K562 (cell line): ENCODE measurements around the gene NAA50. TPM values are rescaled to one million over a fixed set of nuclear protein-coding genes. Genes with fewer than 3 reads are reported as not detected.

ENCODE experiments used
- C11orf30 ChIP-seq: fragments of 450-650 bp; IDR thresholded peaks from 2 replicates; pipeline ENCODE4 v1.6.1; 2016; ENCODE audit warnings: low read depth, mild to moderate bottlenecking
- CBX3 ChIP-seq, 2 experiments: IDR thresholded peaks; 1 replicate in 1 of 2; 2 replicates in 1 of 2; pipeline ENCODE4 v1.6.1; 2012; ENCODE audit warnings: inconsistent platforms in 2 of 2, low read length in 2 of 2, borderline replicate concordance in 1 of 2, control low read depth in 1 of 2
- EHMT2 ChIP-seq: fragments of 450-650 bp; IDR thresholded peaks from 2 replicates; pipeline ENCODE4 v1.6.1; 2018; ENCODE audit warnings: antibody characterized with exemption
- ELF4 ChIP-seq: fragments of 450-650 bp; formaldehyde crosslinking; IDR thresholded peaks from 2 replicates; pipeline ENCODE4 v1.4.0; 2022; ENCODE audit warnings: missing genetic modification characterization
- GATAD2B ChIP-seq: fragments of 450-650 bp; IDR thresholded peaks from 2 replicates; pipeline ENCODE4 v1.6.1; 2017; ENCODE audit warnings: mild to moderate bottlenecking, borderline replicate concordance
- JUND ChIP-seq, 2 experiments: IDR thresholded peaks; 2 replicates in 1 of 2; 3 replicates in 1 of 2; pipeline ENCODE4 v1.6.1; 2011; ENCODE audit warnings: borderline replicate concordance in 2 of 2, low read depth in 2 of 2, low read length in 2 of 2, improper control_type of control experiment in 1 of 2, missing biosample characterization in 1 of 2, missing genetic modification characterization in 1 of 2, missing genetic modification reagents in 1 of 2
- MYC ChIP-seq, 2 experiments: fragments of 250-450 bp in 1 of 2; sonication (Bioruptor Pico) in 1 of 2; IDR thresholded peaks; 2 replicates each; pipeline versions ENCODE4 v1.5.1 to v1.6.1; 2012 to 2021; ENCODE audit warnings: low read depth in 2 of 2, borderline replicate concordance in 1 of 2, improper control_type of control experiment in 1 of 2, low read length in 1 of 2, mild to moderate bottlenecking in 1 of 2, moderate library complexity in 1 of 2
- MYNN ChIP-seq, 2 experiments: sonication (generic); formaldehyde crosslinking in 1 of 2; IDR thresholded peaks; 2 replicates each; pipeline versions ENCODE4 v1.5.0 to v1.6.1; 2016 to 2020; ENCODE audit warnings: antibody characterized with exemption in 1 of 2, missing genetic modification reagents in 1 of 2
- NR3C1 ChIP-seq: sonication (generic); formaldehyde crosslinking; IDR thresholded peaks from 2 replicates; pipeline ENCODE4 v1.8.1; 2022; ENCODE audit warnings: missing genetic modification reagents
- OTX1 ChIP-seq: fragments of 450-650 bp; formaldehyde crosslinking; IDR thresholded peaks from 2 replicates; pipeline ENCODE4 v1.4.0; 2022; ENCODE audit warnings: mild to moderate bottlenecking
- POLR2A ChIP-seq: fragments of 450-650 bp; conservative IDR thresholded peaks from 2 replicates; pipeline ENCODE4 v1.6.1; 2016
- POLR2H ChIP-seq: IDR thresholded peaks from 2 replicates; pipeline ENCODE4 v1.6.1; 2016; ENCODE audit warnings: missing genetic modification characterization, low read depth, mild to moderate bottlenecking, control low read depth, missing compliant biosample characterization, moderate library complexity
- PRDM10 ChIP-seq: fragments of 450-650 bp; IDR thresholded peaks from 2 replicates; pipeline ENCODE4 v1.6.1; 2018; ENCODE audit not compliant: partially characterized antibody
- SIN3A ChIP-seq, 2 experiments: fragments of 150-350 bp in 1 of 2; IDR thresholded peaks; 2 replicates each; pipeline ENCODE4 v1.6.1; 2011 to 2016; ENCODE audit warnings: borderline replicate concordance in 2 of 2, low read depth in 2 of 2, low read length in 2 of 2, mild to moderate bottlenecking in 2 of 2, moderate library complexity in 2 of 2; ENCODE audit not compliant: control insufficient read depth in 1 of 2
- SMARCE1 ChIP-seq: fragments of 450-650 bp; IDR thresholded peaks from 2 replicates; pipeline ENCODE4 v1.7.1; 2016; ENCODE audit warnings: mild to moderate bottlenecking
- SPI1 ChIP-seq: IDR thresholded peaks from 2 replicates; pipeline ENCODE4 v1.6.1; 2011; ENCODE audit warnings: low read depth, low read length, control low read depth, borderline replicate concordance
- TEAD1 ChIP-seq, 2 experiments: fragments of 450-650 bp in 1 of 2; sonication (generic) in 1 of 2; formaldehyde crosslinking; IDR thresholded peaks; 2 replicates each; pipeline versions ENCODE4 v1.4.0 to v1.8.0; 2020 to 2022; ENCODE audit warnings: mild to moderate bottlenecking in 2 of 2, missing genetic modification reagents in 1 of 2
- YY1 ChIP-seq, 3 experiments: IDR thresholded peaks; 2 replicates each; pipeline ENCODE4 v1.6.1; 2011; ENCODE audit warnings: low read length in 2 of 3, mild to moderate bottlenecking in 2 of 3, moderate library complexity in 2 of 3, borderline replicate concordance in 1 of 3, control low read depth in 1 of 3, low read depth in 1 of 3; ENCODE audit not compliant: insufficient read depth in 3 of 3, insufficient replicate concordance in 2 of 3, control insufficient read depth in 1 of 3, insufficient read length in 1 of 3; ENCODE audit errors: extremely low read depth in 1 of 3
- ZBTB7A ChIP-seq: IDR thresholded peaks from 2 replicates; pipeline ENCODE4 v1.6.1; 2011; ENCODE audit warnings: low read depth, mild to moderate bottlenecking, low read length, moderate library complexity, borderline replicate concordance; ENCODE audit not compliant: control insufficient read depth
- ZFX ChIP-seq: sonication (generic); formaldehyde crosslinking; IDR thresholded peaks from 2 replicates; pipeline ENCODE4 v1.8.0; 2022; ENCODE audit warnings: mild to moderate bottlenecking, missing genetic modification reagents, moderate library complexity
- ZNF121 ChIP-seq: sonication (generic); formaldehyde crosslinking; conservative IDR thresholded peaks from 2 replicates; pipeline ENCODE4 v1.8.0; 2022; ENCODE audit warnings: missing genetic modification reagents
- ZNF324 ChIP-seq: fragments of 250-450 bp; sonication (Bioruptor Pico); IDR thresholded peaks from 2 replicates; pipeline ENCODE4 v1.4.0; 2020; ENCODE audit warnings: mild to moderate bottlenecking
- polyA plus RNA-seq, 8 experiments: library from polyadenylated mRNA; depleted of rRNA in 4 of 8; stranded (reverse) in 5 of 8; unstranded in 3 of 8; fragments of >200 nt; fragmentation: Nextera tagmentation in 2 of 8; fragmentation: Illumina TruSeq in 1 of 8; extraction: Ambion mirVana in 2 of 8; extraction: Trizol in 1 of 8; gene quantifications; 2 replicates each; pipeline versions ENCODE4 v1.2.1 to v1.2.3, GENCODE V29; 2011 to 2014; ENCODE audit warnings: inconsistent platforms in 1 of 8, missing spikeins in 1 of 8
- total RNA-seq, 7 experiments: library from RNA; depleted of rRNA in 6 of 7; stranded (reverse); fragments of >200 nt in 6 of 7; fragmentation: Illumina TruSeq in 2 of 7; extraction: Trizol in 2 of 7; gene quantifications; 2 replicates each; pipeline versions ENCODE4 v1.2.1 to v1.2.3, GENCODE V29; 2011 to 2021; ENCODE audit warnings: low replicate concordance in 1 of 7

The NAA50 gene
- total and polyA plus RNA-seq, 9 of the 15 experiments (the other 6 are each of a cell fraction or from before 2014, with no cell fraction given) = 40.0 to 301 (median 112) TPM

- TF ChIP-seq YY1 (IDR thresholded peaks at IDR 0.05; ENCODE audit: borderline replicate concordance in 1 of 3, control insufficient read depth in 1 of 3, extremely low read depth in 1 of 3, insufficient read depth in 3 of 3, insufficient read length in 1 of 3, insufficient replicate concordance in 2 of 3, low read depth in 1 of 3, low read length in 2 of 3) (peak in 1 of 3 experiments; percentile 9), C11orf30 (0 out of 2 replicates have a peak, but pooled peaks have one; percentile 7), ZNF121 (CRISPR knock-in tag) (no peak), SIN3A (IDR thresholded peaks at IDR 0.05; ENCODE audit: borderline replicate concordance in 2 of 2, control insufficient read depth in 1 of 2, low read depth in 2 of 2, low read length in 2 of 2) (peak; percentile 38 to 64; a peak in 2 of 4 replicates), PRDM10 (peak; percentile 75), NR3C1 (CRISPR knock-in tag) (no peak), MYNN (IDR thresholded peaks at IDR 0.05) (peak; percentile 75; the same call in 1 of the 2 replicates), MYNN (CRISPR knock-in tag; IDR thresholded peaks at IDR 0.05) (no peak), SPI1 (no peak), GATAD2B (no peak), CBX3 (IDR thresholded peaks at IDR 0.05; ENCODE audit: borderline replicate concordance in 1 of 2, low read length in 2 of 2) (no peak), SMARCE1 (peak; percentile 49; the same call in 1 of the 2 replicates), POLR2H (no peak), MYC (IDR thresholded peaks at IDR 0.05; ENCODE audit: low read depth, low read length) (peak; percentile 43; the same call in 1 of the 2 replicates), MYC (CRISPR knock-in tag; IDR thresholded peaks at IDR 0.05; ENCODE audit: borderline replicate concordance, low read depth) (no peak), EHMT2 (peak; percentile 42; the same call in 1 of the 2 replicates), ZFX (CRISPR knock-in tag) (no peak), ZBTB7A (peak; percentile 80; the same call in 1 of the 2 replicates), OTX1 (CRISPR knock-in tag) (no peak), POLR2A (no peak), TEAD1 (CRISPR knock-in tag; IDR thresholded peaks at IDR 0.05) (no peak), ELF4 (CRISPR knock-in tag) (no peak), ZNF324 (no peak), JUND (IDR thresholded peaks at IDR 0.05; ENCODE audit: borderline replicate concordance, low read depth, low read length) (0 out of 2 replicates have a peak, but pooled peaks have one; percentile 30), JUND (tag; IDR thresholded peaks at IDR 0.05; ENCODE audit: borderline replicate concordance, low read depth, low read length) (peak; percentile 26; the same call in 1 of the 3 replicates)
Measured at GRCh38 chr3:113744941-113745755, 901 bp downstream of the NAA50 start (continued).
